SKM-1 (cell line): ENCODE results near the gene MACROD2.
"Not testable (repeated sequence)": the region's sequence is repeated elsewhere in the genome, so short reads cannot be mapped to it uniquely, and the experiment has no call there.

Experiments
- DNase-seq: peaks from one replicate; lab custom pipeline; 2025; ENCODE audit not compliant: unreplicated experiment; lab: John Stamatoyannopoulos, UW

Gene MACROD2

GRCh38 chr20:15537200-15537599, 1541.9 kb downstream of the MACROD2 start:
- DNase-seq, result not testable (repeated sequence)

DNA sequence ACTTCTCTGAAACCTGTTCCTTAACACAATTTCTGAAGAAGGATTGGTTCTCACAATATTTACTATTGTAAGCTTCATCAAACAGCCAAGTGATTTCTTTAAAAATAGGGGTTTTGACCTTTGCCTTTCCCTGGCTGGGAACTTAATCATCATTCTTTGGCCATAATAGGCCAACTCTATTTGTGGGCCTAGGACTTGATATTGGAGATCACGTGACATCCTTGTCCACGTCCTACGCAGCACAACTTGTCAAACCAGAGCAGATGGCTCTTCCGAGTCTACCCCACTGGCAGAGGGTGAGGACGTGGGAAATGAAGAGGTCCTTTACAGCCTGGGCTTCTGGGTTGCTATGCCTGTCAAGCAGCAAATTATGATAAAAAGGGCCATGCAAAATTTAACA, 1547.3 kb downstream of the MACROD2 start:
- DNase-seq, result no peak

- DNase-seq, result no peak
These were observed 1549.4 kb downstream of the MACROD2 start for GRCh38 chr20:15544742-15545141.

DNA sequence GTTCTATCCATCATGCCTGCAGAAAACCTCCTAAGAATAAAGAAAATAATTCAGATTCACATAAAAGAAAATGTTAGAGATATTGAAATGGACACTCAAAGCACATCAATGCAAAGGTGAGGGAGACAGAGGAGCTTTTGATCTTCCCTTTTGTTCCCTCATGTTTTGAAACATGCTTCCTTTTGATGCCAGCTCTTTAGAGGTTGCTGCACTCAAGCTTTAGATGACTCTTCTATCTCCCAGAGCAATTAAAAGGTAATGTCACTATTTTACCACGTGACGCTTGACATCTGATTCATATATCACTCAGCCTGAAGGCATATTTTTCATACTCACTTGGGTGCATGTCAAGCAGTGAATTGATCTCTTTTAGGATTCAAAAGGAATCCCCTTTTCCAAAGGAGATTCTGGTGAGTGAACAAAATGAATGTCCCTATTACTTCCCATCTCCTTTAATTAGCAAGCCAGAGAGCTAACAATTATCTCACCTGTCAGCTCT, 1551.3 kb downstream of the MACROD2 start:
- DNase-seq, result no peak

DNA sequence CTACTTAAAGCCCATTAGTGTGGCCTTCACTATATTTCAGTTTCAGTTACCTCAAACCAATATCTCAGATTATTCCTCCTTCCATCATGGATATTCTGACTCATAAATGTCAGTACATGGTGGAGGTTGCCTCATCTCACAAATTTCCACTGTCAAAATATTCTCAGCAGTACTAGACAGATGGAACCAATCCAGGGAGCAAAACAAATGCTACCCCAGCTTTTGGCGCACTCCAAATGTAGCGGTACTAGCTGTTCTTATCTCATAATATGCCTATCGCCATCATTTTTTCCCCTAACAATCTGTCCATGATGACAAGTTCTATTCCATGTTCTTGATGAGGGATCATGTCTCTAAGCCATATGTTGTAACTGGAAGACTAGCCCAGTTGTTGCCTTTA, 1551.8 kb downstream of the MACROD2 start:
- DNase-seq, result no peak

DNA sequence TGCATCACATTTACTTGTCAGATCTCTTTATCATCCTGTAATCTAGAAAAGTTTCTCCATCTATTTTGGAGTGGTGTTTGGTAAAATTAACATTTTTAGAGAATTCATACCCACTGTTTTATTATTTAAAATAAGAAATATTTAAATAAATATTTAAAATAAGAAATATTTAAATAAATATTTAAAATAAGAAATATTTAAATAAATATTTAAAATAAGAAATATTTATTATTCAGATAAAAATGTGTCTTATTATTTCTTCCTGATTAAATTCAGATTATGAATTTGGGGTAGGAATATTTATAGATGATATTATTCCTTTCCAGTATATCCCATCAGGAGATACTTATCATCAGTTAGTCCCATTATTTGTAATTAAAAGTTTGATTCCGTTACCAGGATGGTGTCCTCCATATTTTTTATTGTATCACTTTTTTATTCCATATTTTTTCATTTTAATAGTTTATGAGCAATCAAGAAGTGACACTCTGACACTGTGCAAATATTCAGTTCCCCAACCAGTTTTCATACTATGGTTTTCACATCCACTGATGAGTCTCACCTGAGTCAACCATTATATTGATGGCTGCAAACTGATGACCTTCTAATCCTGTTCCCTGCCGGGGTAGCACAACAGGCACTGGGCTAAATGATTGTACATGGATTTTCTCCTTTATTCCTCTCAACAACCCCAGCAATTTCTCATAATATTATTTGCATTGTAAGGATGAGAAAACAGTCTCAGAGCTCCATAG, 1555.0 kb downstream of the MACROD2 start:
- no peak for DNase-seq

DNA sequence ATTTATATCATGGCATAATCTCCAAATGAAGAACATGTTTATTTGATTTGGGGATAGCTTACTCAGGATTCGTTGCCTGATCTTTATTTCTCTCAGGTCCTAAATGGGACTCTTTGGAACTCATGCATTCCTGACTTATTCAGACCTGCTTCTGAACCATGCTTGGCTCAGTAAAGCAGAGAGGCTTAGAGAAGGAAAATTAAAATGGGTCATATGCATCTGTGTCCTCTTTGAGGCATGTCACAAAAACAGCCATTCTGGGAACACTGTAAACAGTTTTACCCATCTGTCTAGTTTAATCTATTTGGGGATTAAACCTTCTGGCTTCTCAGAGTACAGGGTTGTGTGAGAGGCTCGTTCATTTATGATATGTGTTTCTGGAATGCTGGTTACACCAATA, 1560.6 kb downstream of the MACROD2 start:
- DNase-seq, result no peak

DNA sequence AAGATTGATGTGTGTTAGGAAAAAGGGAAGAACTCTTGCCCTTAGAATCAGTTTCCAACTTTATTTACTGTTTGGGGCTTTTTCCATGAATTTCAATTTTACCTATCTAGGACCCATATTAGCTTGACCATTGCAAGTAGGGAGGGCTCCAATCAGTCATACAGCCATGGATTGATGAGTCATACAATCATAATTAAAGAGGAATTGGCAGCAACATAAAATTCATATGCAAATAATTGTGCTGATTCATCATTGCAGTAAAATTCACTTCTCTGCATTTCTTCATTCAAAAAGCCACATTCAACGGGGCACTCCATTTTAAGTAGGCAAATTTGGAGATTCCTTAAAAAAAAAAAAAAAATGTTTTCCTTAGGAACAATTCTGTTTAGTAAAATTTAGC, 1561.6 kb downstream of the MACROD2 start:
- no peak for DNase-seq

- no peak for DNase-seq
These were observed 1565.8 kb downstream of the MACROD2 start for GRCh38 chr20:15561070-15561569.

- no peak for DNase-seq
These were observed 1566.5 kb downstream of the MACROD2 start for GRCh38 chr20:15561707-15562404.

DNA sequence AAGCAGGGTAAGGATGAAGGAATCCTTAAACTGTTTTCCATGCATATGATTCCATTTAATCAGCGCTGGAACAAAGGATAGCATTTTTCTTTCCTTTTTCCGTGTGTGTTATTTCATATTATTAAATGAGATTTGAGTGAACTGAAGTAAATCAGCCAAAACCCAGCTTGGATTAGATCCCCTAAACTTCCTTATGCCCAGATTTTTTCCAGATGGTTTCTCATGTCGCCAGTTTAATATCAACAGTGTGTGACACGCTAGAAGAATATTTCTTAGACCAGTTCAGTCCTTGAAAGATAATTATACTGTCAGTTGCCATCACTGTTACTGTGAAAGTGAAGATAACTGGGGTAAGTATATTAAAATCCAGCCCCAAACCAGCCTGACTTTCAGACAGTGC, 1568.5 kb downstream of the MACROD2 start:
- no peak for DNase-seq

- no peak for DNase-seq
These were observed 1569.7 kb downstream of the MACROD2 start for GRCh38 chr20:15564981-15565380.

- no peak for DNase-seq
These were observed 1570.5 kb downstream of the MACROD2 start for GRCh38 chr20:15565786-15566185.

GRCh38 chr20:15567219-15567618, 1571.9 kb downstream of the MACROD2 start:
- DNase-seq, result no peak

DNA sequence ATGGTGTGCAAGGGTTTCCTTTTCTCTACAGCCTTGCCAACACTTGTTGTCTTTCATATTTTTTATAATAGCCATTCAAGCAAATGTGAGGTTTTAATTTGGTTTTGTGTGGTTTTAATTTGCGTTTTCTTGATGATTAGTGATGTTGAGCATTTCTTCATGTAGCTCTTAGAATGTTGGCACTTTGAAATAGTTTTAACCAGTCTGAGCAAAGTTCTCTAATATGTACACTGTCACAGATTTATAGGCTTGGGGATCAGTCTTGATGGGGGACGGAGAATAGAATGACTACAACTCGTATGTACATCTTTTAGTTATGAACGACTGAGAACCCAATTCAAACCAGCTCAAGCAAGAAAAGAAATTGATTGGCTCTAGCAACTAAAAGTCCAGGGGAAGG, 1574.8 kb downstream of the MACROD2 start:
- no peak for DNase-seq

GRCh38 chr20:15571056-15571455, 1575.7 kb downstream of the MACROD2 start:
- no peak for DNase-seq

- no peak for DNase-seq
These were observed 1579.9 kb downstream of the MACROD2 start for GRCh38 chr20:15575255-15575654.

DNA sequence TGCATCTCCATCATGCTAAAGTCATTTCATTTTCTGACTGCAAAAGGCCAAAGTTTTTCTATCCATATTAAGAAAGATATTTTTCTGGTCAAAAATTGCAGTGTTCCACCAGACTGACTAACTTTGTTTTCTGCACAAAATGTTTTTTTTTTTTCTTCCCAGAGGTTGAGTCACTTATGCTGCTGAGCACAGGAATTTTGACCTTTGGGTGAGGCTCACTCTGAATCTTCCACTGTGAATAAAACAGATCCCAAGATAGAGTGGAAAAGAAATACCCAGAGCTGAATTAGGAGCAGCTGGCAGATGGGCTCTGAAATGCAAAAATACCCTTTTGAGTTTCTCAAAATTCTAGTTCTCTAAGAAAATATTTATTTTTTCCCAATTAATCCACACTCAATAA, 1581.1 kb downstream of the MACROD2 start:
- DNase-seq, result no peak

- DNase-seq, result no peak
These were observed 1582.8 kb downstream of the MACROD2 start for GRCh38 chr20:15578113-15578512.

GRCh38 chr20:15579688-15580087, 1584.4 kb downstream of the MACROD2 start:
- DNase-seq, result no peak

DNA sequence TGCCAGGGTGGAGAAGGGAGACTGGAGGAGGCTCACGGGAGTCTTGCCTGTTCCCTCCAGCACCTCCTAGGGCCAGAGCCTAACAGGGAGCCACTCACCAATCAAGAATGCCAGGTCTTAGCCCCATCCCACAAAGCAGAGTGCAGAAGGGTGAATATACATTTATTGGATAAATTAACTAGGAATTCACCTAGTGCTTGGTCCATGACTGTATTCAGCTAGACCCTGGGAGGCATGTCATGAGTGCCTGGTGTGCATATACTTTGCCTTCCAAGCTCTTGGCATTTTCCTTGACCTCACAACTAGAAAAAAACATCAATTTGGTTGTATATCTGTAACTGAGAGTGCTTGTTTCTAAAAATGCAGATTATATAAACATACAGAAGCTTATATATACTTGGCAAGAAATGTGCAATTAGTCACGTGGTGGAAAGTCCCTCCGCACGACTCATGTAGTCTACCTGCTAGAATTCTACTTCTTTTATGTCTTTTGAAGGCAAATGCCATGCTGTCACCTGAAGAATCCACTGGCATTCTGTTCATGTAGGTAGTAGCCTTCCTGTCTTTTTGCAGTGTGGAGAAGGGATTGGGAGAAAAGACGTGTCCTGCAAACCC, 1586.9 kb downstream of the MACROD2 start:
- no peak for DNase-seq

DNA sequence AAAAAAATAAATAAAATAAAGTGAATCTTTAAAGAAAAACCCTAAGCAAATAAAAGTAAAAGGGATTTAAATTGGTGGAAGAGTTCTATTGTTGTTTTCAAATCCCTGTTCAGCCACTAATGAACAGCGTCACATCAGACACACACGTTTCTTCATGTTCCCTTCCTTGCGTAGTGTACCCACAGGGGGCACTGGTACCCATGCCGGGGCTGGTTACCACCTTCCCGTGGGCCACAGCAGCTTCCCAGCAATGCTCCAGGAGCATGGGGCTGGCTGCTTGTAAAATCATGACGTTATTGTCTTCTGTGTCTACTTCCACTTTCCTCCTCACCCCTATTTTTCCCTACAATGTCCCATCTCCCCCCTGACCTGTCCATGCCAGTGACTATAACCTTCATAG, 1589.2 kb downstream of the MACROD2 start:
- DNase-seq, result no peak
